ENCODE results near the gene ZNRD2.

DNA sequence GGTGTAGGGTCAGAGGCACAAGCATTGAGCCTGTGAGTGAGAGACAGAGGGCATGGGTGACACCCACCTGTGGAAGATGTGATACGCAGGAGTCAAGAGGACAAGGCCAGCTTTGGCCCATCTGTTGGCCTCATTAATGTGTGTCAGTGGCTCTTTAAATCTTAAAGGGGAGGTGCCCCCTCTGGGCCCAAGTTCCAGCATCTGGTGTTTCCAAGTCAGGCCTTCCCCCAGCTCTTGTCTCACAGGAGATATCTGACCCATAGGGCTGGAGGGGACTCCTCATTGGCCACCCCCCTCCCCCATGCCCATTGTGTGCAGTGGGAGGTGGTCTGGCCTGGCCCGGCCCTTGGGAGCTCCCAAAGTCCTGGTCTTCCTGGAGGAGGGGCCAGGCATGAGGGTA lies 16.4 kb downstream of the ZNRD2 start:
- TF ChIP-seq POLR2A (IDR thresholded peaks at IDR 0.05): no peak
- TF ChIP-seq, protein P1, sequence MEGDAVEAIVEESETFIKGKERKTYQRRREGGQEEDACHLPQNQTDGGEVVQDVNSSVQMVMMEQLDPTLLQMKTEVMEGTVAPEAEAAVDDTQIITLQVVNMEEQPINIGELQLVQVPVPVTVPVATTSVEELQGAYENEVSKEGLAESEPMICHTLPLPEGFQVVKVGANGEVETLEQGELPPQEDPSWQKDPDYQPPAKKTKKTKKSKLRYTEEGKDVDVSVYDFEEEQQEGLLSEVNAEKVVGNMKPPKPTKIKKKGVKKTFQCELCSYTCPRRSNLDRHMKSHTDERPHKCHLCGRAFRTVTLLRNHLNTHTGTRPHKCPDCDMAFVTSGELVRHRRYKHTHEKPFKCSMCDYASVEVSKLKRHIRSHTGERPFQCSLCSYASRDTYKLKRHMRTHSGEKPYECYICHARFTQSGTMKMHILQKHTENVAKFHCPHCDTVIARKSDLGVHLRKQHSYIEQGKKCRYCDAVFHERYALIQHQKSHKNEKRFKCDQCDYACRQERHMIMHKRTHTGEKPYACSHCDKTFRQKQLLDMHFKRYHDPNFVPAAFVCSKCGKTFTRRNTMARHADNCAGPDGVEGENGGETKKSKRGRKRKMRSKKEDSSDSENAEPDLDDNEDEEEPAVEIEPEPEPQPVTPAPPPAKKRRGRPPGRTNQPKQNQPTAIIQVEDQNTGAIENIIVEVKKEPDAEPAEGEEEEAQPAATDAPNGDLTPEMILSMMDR (IDR thresholded peaks at IDR 0.05): no peak
